DND-41 (cell line): ENCODE data around the gene GBE1.

Experiments
- CTCF ChIP-seq: IDR thresholded peaks from 2 replicates; pipeline ENCODE4 v1.5.1; 2012; ENCODE audit warnings: borderline replicate concordance, low read length, moderate library complexity, mild to moderate bottlenecking; ENCODE audit not compliant: poor library complexity, severe bottlenecking; ENCODE audit errors: extremely low read depth
- EZH2 ChIP-seq: IDR thresholded peaks from 3 replicates; pipeline ENCODE4 v1.6.1; 2012; ENCODE audit warnings: borderline replicate concordance, low read depth, mild to moderate bottlenecking, moderate library complexity, low read length, inconsistent platforms; ENCODE audit not compliant: severe bottlenecking

- TF ChIP-seq CTCF = no peak
- no peak for TF ChIP-seq EZH2
These were observed 315.7 kb downstream of the GBE1 start for GRCh38 chr3:81445712-81446111.
